B cell (primary cell): ENCODE measurements around the gene TMEM125. TPM values are rescaled to one million over a fixed set of nuclear protein-coding genes. Genes with fewer than 3 reads are reported as not detected.

Source experiments
- ATAC-seq: fragments of 200-7000 bp; cut with Tn5 transposase; one replicate; pipeline ENCODE4 v1.10.0; 2021; ENCODE audit warnings: low read depth, mild to moderate bottlenecking, moderate number of reproducible peaks, moderate library complexity
- CTCF ChIA-PET: fragments of 350-600 bp; sonication (Branson Sonifier 250); formaldehyde crosslinking; loops from one replicate; lab custom pipeline; 2021; ENCODE audit warnings: antibody characterized with exemption, inconsistent platforms; lab: Charles Lee
- POLR2A ChIA-PET: fragments of 350-600 bp; sonication (Branson Sonifier 250); formaldehyde crosslinking; loops from one replicate; lab custom pipeline; 2021; ENCODE audit warnings: antibody characterized with exemption; lab: Charles Lee
- DNase-seq: peaks from one replicate; pipeline ENCODE4 v3.0.0; 2013
- H2AFZ ChIP-seq: 2 replicates; pipeline ENCODE4 v1.6.1; 2012; ENCODE audit warnings: mild to moderate bottlenecking, low read depth, low read length; ENCODE audit not compliant: insufficient read depth, poor library complexity, severe bottlenecking
- H3K27ac ChIP-seq, 2 donors: 1 replicate in 1 of 2; 2 replicates in 1 of 2; pipeline ENCODE4 v1.5.1; 2012 to 2013; ENCODE audit warnings: low read length in 2 of 2, mild to moderate bottlenecking in 2 of 2, moderate library complexity in 1 of 2
- H3K27me3 ChIP-seq, 4 experiments: fragments of 200-600 bp in 1 of 4; sonication (generic) in 1 of 4; replicated peaks in 1 of 4; 1 replicate in 2 of 4; 2 replicates in 2 of 4; pipeline versions ENCODE4 v1.6.1 to v1.7.0; 2013 to 2016; ENCODE audit warnings: low read length in 3 of 4, mild to moderate bottlenecking in 2 of 4, mixed read lengths in 1 of 4, moderate library complexity in 1 of 4; ENCODE audit not compliant: insufficient read depth in 4 of 4, control insufficient read depth in 3 of 4; ENCODE audit errors: control extremely low read depth in 1 of 4
- H3K36me3 ChIP-seq, 2 experiments: replicated peaks in 1 of 2; 1 replicate in 1 of 2; 2 replicates in 1 of 2; pipeline versions ENCODE4 v1.6.1 to v1.7.1; 2013; ENCODE audit warnings: low read length in 1 of 2; ENCODE audit not compliant: insufficient read depth in 2 of 2, control insufficient read depth in 1 of 2; ENCODE audit errors: control extremely low read depth in 1 of 2, extremely low read depth in 1 of 2
- H3K4me1 ChIP-seq, 2 donors: fragments of 200-600 bp in 1 of 2; sonication (generic) in 1 of 2; 1 replicate in 1 of 2; 2 replicates in 1 of 2; pipeline versions ENCODE4 v1.5.1 to v1.6.1; 2013 to 2017; ENCODE audit warnings: low read length in 2 of 2; ENCODE audit not compliant: control insufficient read depth in 2 of 2, insufficient read depth in 2 of 2
- H3K4me2 ChIP-seq: replicated peaks from 2 replicates; pipeline ENCODE3; 2012; ENCODE audit warnings: mild to moderate bottlenecking, low read depth, low read length; ENCODE audit not compliant: poor library complexity, severe bottlenecking
- H3K4me3 ChIP-seq, 5 experiments: fragments of 200-600 bp in 1 of 5; sonication (generic) in 1 of 5; 1 replicate in 3 of 5; 2 replicates in 2 of 5; pipeline versions ENCODE4 v1.5.1 to v1.7.0; 2011 to 2016; ENCODE audit warnings: low read length in 4 of 5, mild to moderate bottlenecking in 4 of 5, low read depth in 2 of 5, control low read depth in 1 of 5, moderate library complexity in 1 of 5; ENCODE audit not compliant: insufficient read depth in 1 of 5; ENCODE audit errors: control extremely low read depth in 1 of 5, extremely low read depth in 1 of 5
- H3K79me2 ChIP-seq: fragments of 200-600 bp; sonication (generic); one replicate; pipeline ENCODE4 v1.6.0; 2016; ENCODE audit warnings: low read length; ENCODE audit not compliant: control insufficient read depth, insufficient read depth
- H3K9ac ChIP-seq: fragments of 200-600 bp; sonication (generic); 2 replicates; pipeline ENCODE4 v1.6.1; 2017; ENCODE audit warnings: mild to moderate bottlenecking, low read length, moderate library complexity
- H3K9me3 ChIP-seq, 3 donors: one replicate each; pipeline versions ENCODE4 v1.6.1 to v1.7.1; 2013; ENCODE audit warnings: low read length in 2 of 3; ENCODE audit not compliant: control insufficient read depth in 2 of 3, insufficient read depth in 1 of 3; ENCODE audit errors: control extremely low read depth in 1 of 3
- H4K20me1 ChIP-seq: 2 replicates; pipeline ENCODE4 v1.6.0; 2012; ENCODE audit warnings: mild to moderate bottlenecking, low read length; ENCODE audit not compliant: insufficient read depth, control insufficient read depth, poor library complexity, severe bottlenecking
- H3K27ac Mint-ChIP-seq: one replicate; pipeline ENCODE4 v1.8.0; 2021; ENCODE audit warnings: mixed read lengths
- H3K27me3 Mint-ChIP-seq: one replicate; pipeline ENCODE4 v1.8.0; 2021; ENCODE audit warnings: mixed read lengths
- H3K4me1 Mint-ChIP-seq: one replicate; pipeline ENCODE4 v1.8.0; 2021; ENCODE audit warnings: mixed read lengths
- H3K4me3 Mint-ChIP-seq: one replicate; pipeline ENCODE4 v1.8.0; 2021; ENCODE audit warnings: mixed read lengths
- H3K9me3 Mint-ChIP-seq: one replicate; pipeline ENCODE4 v1.8.0; 2022; ENCODE audit warnings: mixed read lengths; ENCODE audit not compliant: insufficient read depth
- CTCF ChIP-seq: fragments of 200-600 bp; IDR thresholded peaks from one replicate; pipeline ENCODE4 v1.8.0; 2022; ENCODE audit warnings: antibody characterized with exemption, mild to moderate bottlenecking
- EZH2 ChIP-seq: IDR thresholded peaks from 2 replicates; pipeline ENCODE4 v1.6.1; 2012; ENCODE audit warnings: borderline replicate concordance, low read depth, mild to moderate bottlenecking, moderate library complexity, low read length; ENCODE audit not compliant: insufficient read depth, poor library complexity, severe bottlenecking
- WGBS: methylation state at CpG from one replicate; pipeline ENCODE4 v1.1.5; 2013; ENCODE audit warnings: missing lambda C conversion rate; ENCODE audit not compliant: insufficient coverage; 5-methylcytosine and 5-hydroxymethylcytosine counted together
- intact Hi-C: fragments of 100-400 bp; cut with micrococcal nuclease; formaldehyde crosslinking; loops from one replicate; pipeline ENCODE4 v1.10.0; 2022
- polyA plus RNA-seq: library from polyadenylated mRNA; depleted of rRNA; stranded (reverse); fragments of >200 nt; gene quantifications from 2 replicates; pipeline ENCODE4 v1.2.3, GENCODE V29; 2012
- total RNA-seq, 2 donors: library from RNA; stranded (reverse); fragments of 120-200 nt in 1 of 2; gene quantifications; 1 replicate in 1 of 2; 2 replicates in 1 of 2; pipeline versions ENCODE4 v1.2.3 to v1.2.4, GENCODE V29; 2013 to 2022

The TMEM125 gene
- total and polyA plus RNA-seq, 2 donors (not counting 1 experiment from before 2014, with no cell fraction given) = not detected

DNA sequence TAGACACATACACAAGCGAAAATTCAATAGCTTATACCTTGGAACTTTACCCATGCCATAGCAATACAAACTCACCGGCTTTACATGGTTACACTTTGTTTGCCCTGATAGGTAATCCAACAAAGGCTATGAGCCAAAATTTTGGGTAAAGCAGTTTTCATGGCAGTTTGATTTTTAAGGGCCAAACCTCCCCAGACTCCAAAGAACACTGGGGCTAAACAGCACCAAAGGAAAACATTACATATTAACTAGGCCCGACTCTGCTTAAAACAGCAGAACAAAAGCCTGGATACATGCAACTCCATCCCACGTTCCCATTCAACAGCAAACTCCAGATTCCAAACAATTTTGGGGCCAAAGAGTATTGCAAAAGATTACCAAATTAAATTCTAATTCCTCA is 4.4 kb upstream of the TMEM125 start:
- H3K9me3 ChIP-seq = peaks cover 0 to 4% (median 0%) of the 10 kb centered on the region in 3 donors
- intact Hi-C loops = no loop called here
- no peak for ATAC-seq
- peaks cover 3 to 5% of the 10 kb centered on the region in 2 donors for H3K4me1 ChIP-seq
- ChIA-PET POLR2A (no interaction called here), CTCF (interaction anchor here (1.0 kb wide), 1 partner anchor 39 kb away, joined by 4 read pairs; no protein-coding TSS in a partner anchor)
- H3K27me3 ChIP-seq = peaks cover 0 to 10% (median 3%) of the 10 kb centered on the region in 4 experiments
- H3K9ac ChIP-seq = no peak overlapping the region
- DNase-seq = no peak
- H3K27ac ChIP-seq = no peak overlapping the region
- H2AFZ ChIP-seq = no peak overlapping the region
- H3K4me2 ChIP-seq = no peak overlapping the region
- WGBS = 88% methylated on average over 2 of the region's 4 CpGs
- no peak overlapping the region for H3K4me3 ChIP-seq
- H3K9me3 Mint-ChIP-seq = peaks cover 8% of the 10 kb centered on the region
- peaks cover 13% of the 10 kb centered on the region for H3K27me3 Mint-ChIP-seq
- TF ChIP-seq EZH2 (no peak), CTCF (no peak)
- H3K4me1 Mint-ChIP-seq = peaks cover 5% of the 10 kb centered on the region
- no peak overlapping the region for H3K4me3 Mint-ChIP-seq
- H3K36me3 ChIP-seq = no peaks in the 10 kb centered on the region
- H3K27ac Mint-ChIP-seq = no peak overlapping the region
- no peaks in the 10 kb centered on the region for H4K20me1 ChIP-seq
- H3K79me2 ChIP-seq = no peaks in the 10 kb centered on the region

GRCh38 chr1:43266881-43267280 is 2.9 kb upstream of the TMEM125 start:
- Histone ChIP-seq H2AFZ (no peak overlapping the region), H3K27me3 (peaks cover 0 to 14% (median 4%) of the 10 kb centered on the region in 4 experiments), H4K20me1 (no peaks in the 10 kb centered on the region), H3K9me3 (peaks cover 0 to 4% (median 0%) of the 10 kb centered on the region in 3 donors), H3K4me3 (no peak overlapping the region), H3K36me3 (no peaks in the 10 kb centered on the region), H3K79me2 (no peaks in the 10 kb centered on the region), H3K4me1 (peaks cover 10 to 11% of the 10 kb centered on the region in 2 donors), H3K27ac (no peak overlapping the region), H3K4me2 (no peak overlapping the region), H3K9ac (no peak overlapping the region)
- ChIA-PET POLR2A (no interaction called here), CTCF (no interaction called here)
- TF ChIP-seq EZH2 = no peak
- no peak for TF ChIP-seq CTCF
- DNase-seq = no peak
- peaks cover 18% of the 10 kb centered on the region for H3K4me1 Mint-ChIP-seq
- no peak overlapping the region for H3K27ac Mint-ChIP-seq
- WGBS = 100% methylated on average over 1 of the region's 1 CpG
- intact Hi-C loops = no loop called here
- no peak for ATAC-seq
- H3K27me3 Mint-ChIP-seq = peaks cover 22% of the 10 kb centered on the region
- peaks cover 6% of the 10 kb centered on the region for H3K9me3 Mint-ChIP-seq
- H3K4me3 Mint-ChIP-seq = no peak overlapping the region
